ENCODE data around the gene EMP1. TPM values are rescaled to one million over a fixed set of nuclear protein-coding genes. Genes with fewer than 3 reads are reported as not detected.

The EMP1 gene
- total and polyA plus RNA-seq, 2 donors (not counting 3 experiments of a cell fraction or from before 2014, with no cell fraction given) = 265 to 528 TPM

GRCh38 chr12:13229504-13229903, 33.0 kb downstream of the EMP1 start:
- intact Hi-C loops (cut with micrococcal nuclease) = no loop called here
- Histone ChIP-seq H2AFZ (ENCODE audit: low read depth, low read length) (no peak overlapping the region), H3K9me3 (replicated peaks; ENCODE audit: control insufficient read depth, insufficient read depth, low read length) (no peaks in the 10 kb centered on the region), H3K4me2 (ENCODE audit: insufficient read depth, low read length) (no peak overlapping the region), H3K36me3 (ENCODE audit: control insufficient read depth in 2 of 2, extremely low read depth in 1 of 2, insufficient read depth in 2 of 2, low read length in 2 of 2) (no peaks in the 10 kb centered on the region), H3K27ac (ENCODE audit: insufficient read depth, low read depth, low read length) (no peak overlapping the region), H3K79me2 (ENCODE audit: control insufficient read depth, insufficient read depth, low read length) (no peaks in the 10 kb centered on the region), H3K9ac (replicated peaks; ENCODE audit: extremely low read depth, insufficient read depth, low read length) (no peak overlapping the region), H4K20me1 (replicated peaks; ENCODE audit: control insufficient read depth, extremely low read depth, insufficient read depth, low read length) (no peaks in the 10 kb centered on the region), H3K4me1 (ENCODE audit: control insufficient read depth, extremely low read depth, insufficient read depth, low read length) (peaks cover 3% of the 10 kb centered on the region), H3K9me1 (replicated peaks; ENCODE audit: control insufficient read depth, extremely low read depth, insufficient read depth, low read length) (no peaks in the 10 kb centered on the region), H3K27me3 (ENCODE audit: control insufficient read depth in 2 of 2, insufficient read depth in 2 of 2, low read length in 2 of 2) (no peaks in the 10 kb centered on the region), H3K4me3 (replicated peaks in 1 of 3; ENCODE audit: insufficient read depth in 1 of 3, low read depth in 1 of 3, low read length in 3 of 3) (no peak overlapping the region)
- CTCF ChIA-PET = no interaction called here
- POLR2A ChIA-PET = no interaction called here
- no TSS peak for BruUV-seq (replicated peaks)
- DNase-seq (ENCODE audit: low read depth, low spot score) (no peak), FAIRE-seq (no peak)
- dilution Hi-C loops (cut with MboI; ENCODE audit: extremely low pct_ligation_motif_present, low sequenced_read_pairs) = no loop called here
- no peak for TF ChIP-seq EZH2 (IDR thresholded peaks at IDR 0.05; ENCODE audit: borderline replicate concordance, low read depth, low read length, severe bottlenecking)
- TF ChIP-seq FOS (IDR thresholded peaks at IDR 0.05; ENCODE audit: borderline replicate concordance, insufficient read depth, low read length) = no peak
- TF ChIP-seq GATA2 (IDR thresholded peaks at IDR 0.05; ENCODE audit: insufficient read depth, insufficient read length, low read depth, low read length) = no peak
- TF ChIP-seq JUN (IDR thresholded peaks at IDR 0.05; ENCODE audit: borderline replicate concordance, insufficient read depth, insufficient read length, low read depth) = no peak
- no peak for TF ChIP-seq MYC (IDR thresholded peaks at IDR 0.05; ENCODE audit: low read depth, low read length)
- no peak for TF ChIP-seq POLR2A (IDR thresholded peaks at IDR 0.05; ENCODE audit: low read depth, low read length)
- no peak for TF ChIP-seq CTCF (IDR thresholded peaks at IDR 0.05; ENCODE audit: extremely low read depth in 1 of 2, insufficient read depth in 1 of 2, low read depth in 1 of 2, low read length in 2 of 2)
- TF ChIP-seq MAX (IDR thresholded peaks at IDR 0.05; ENCODE audit: insufficient read depth, insufficient read length) = no peak
- TF ChIP-seq POLR2AphosphoS5 (IDR thresholded peaks at IDR 0.05; ENCODE audit: insufficient read depth, low read depth, low read length) = no peak

All from endothelial cell of umbilical vein (primary cell).